Fibroblast of lung (primary cell): Measurements from ENCODE around the gene TGFB3.

Source experiments
- CTCF ChIP-seq, 2 donors: IDR thresholded peaks in 1 of 2; conservative IDR thresholded peaks in 1 of 2; 1 replicate in 1 of 2; 2 replicates in 1 of 2; pipeline ENCODE4 v1.5.1; 2011 to 2012; ENCODE audit warnings: low read length in 2 of 2, control low read depth in 1 of 2, inconsistent platforms in 1 of 2, low read depth in 1 of 2, mild to moderate bottlenecking in 1 of 2
- EZH2 ChIP-seq: IDR thresholded peaks from 2 replicates; pipeline ENCODE4 v1.5.1; 2012; ENCODE audit warnings: low read length, control low read depth, mild to moderate bottlenecking; ENCODE audit errors: missing control alignments

- TF ChIP-seq CTCF (conservative IDR thresholded peaks at IDR 0.05 in 1 of 2, IDR thresholded peaks at IDR 0.05 in 1 of 2; ENCODE audit: low read depth in 1 of 2, low read length in 2 of 2) (no peak), EZH2 (no peak)
Observed at GRCh38 chr14:75983019-75983358, 1.2 kb upstream of the TGFB3 start.
